Endothelial cell of umbilical vein (primary cell): ENCODE results near the gene LRIG1. TPM values are rescaled to one million over a fixed set of nuclear protein-coding genes. Genes with fewer than 3 reads are reported as not detected.

Experiments used
- BruUV-seq: library from RNA; stranded (reverse); fragments of 400-500 nt; replicated peaks from 2 replicates; lab custom pipeline; 2021; lab: Mats Ljungman, UMichigan
- CTCF ChIA-PET: fragments of 300-600, 350-600 bp; sonication (Branson Sonifier 250); formaldehyde crosslinking; loops from one replicate; lab custom pipeline; 2021; ENCODE audit warnings: antibody characterized with exemption, inconsistent platforms; lab: Charles Lee
- POLR2A ChIA-PET: fragments of 300-600, 350-600 bp; sonication (Branson Sonifier 250); formaldehyde crosslinking; loops from one replicate; lab custom pipeline; 2021; ENCODE audit warnings: antibody characterized with exemption, inconsistent platforms; lab: Charles Lee
- DNase-seq: peaks from one replicate; pipeline ENCODE4 v3.0.0-alpha.2; 2011; ENCODE audit warnings: low read depth, low spot score
- FAIRE-seq: peaks from 2 replicates; lab custom pipeline; 2011; peaks lifted over from hg19 to GRCh38; lab: Jason Lieb, UNC
- H2AFZ ChIP-seq: 2 replicates; pipeline ENCODE4 v1.6.0; 2012; ENCODE audit warnings: low read depth, low read length, control low read depth, inconsistent platforms
- H3K27ac ChIP-seq: 2 replicates; pipeline ENCODE4 v1.5.1; 2011; ENCODE audit warnings: low read depth, mild to moderate bottlenecking, control low read depth, low read length, moderate library complexity; ENCODE audit not compliant: insufficient read depth
- H3K27me3 ChIP-seq, 2 experiments: 2 replicates each; pipeline versions ENCODE4 v1.6.0 to v1.6.1; 2011; ENCODE audit warnings: low read length in 2 of 2, mixed read lengths in 1 of 2; ENCODE audit not compliant: control insufficient read depth in 2 of 2, insufficient read depth in 2 of 2
- H3K36me3 ChIP-seq, 2 experiments: 2 replicates in 1 of 2; 3 replicates in 1 of 2; pipeline ENCODE4 v1.5.1; 2011; ENCODE audit warnings: low read length in 2 of 2, mild to moderate bottlenecking in 1 of 2, moderate library complexity in 1 of 2; ENCODE audit not compliant: control insufficient read depth in 2 of 2, insufficient read depth in 2 of 2; ENCODE audit errors: extremely low read depth in 1 of 2
- H3K4me1 ChIP-seq: 3 replicates; pipeline ENCODE4 v1.5.1; 2011; ENCODE audit warnings: mild to moderate bottlenecking, low read length; ENCODE audit not compliant: control insufficient read depth, insufficient read depth; ENCODE audit errors: extremely low read depth
- H3K4me2 ChIP-seq: 2 replicates; pipeline ENCODE4 v1.6.1; 2011; ENCODE audit warnings: low read length, control low read depth, mixed read lengths; ENCODE audit not compliant: insufficient read depth
- H3K4me3 ChIP-seq, 3 experiments: fragments of 200-600 bp in 1 of 3; sonication (generic), shearing (Covaris generic) in 1 of 3; replicated peaks in 1 of 3; 2 replicates each; pipeline ENCODE4 v1.5.1; 2011 to 2016; ENCODE audit warnings: control low read depth in 3 of 3, low read length in 3 of 3, mild to moderate bottlenecking in 2 of 3, inconsistent platforms in 1 of 3, low read depth in 1 of 3, moderate library complexity in 1 of 3; ENCODE audit not compliant: insufficient read depth in 1 of 3
- H3K79me2 ChIP-seq: 2 replicates; pipeline ENCODE4 v1.6.0; 2012; ENCODE audit warnings: low read length, inconsistent platforms; ENCODE audit not compliant: control insufficient read depth, insufficient read depth
- H3K9ac ChIP-seq: replicated peaks from 2 replicates; pipeline ENCODE3; 2011; ENCODE audit warnings: low read length, control low read depth; ENCODE audit not compliant: insufficient read depth; ENCODE audit errors: extremely low read depth
- H3K9me1 ChIP-seq: replicated peaks from 3 replicates; pipeline ENCODE4 v1.6.0; 2011; ENCODE audit warnings: mild to moderate bottlenecking, low read length; ENCODE audit not compliant: control insufficient read depth, insufficient read depth; ENCODE audit errors: extremely low read depth
- H3K9me3 ChIP-seq: replicated peaks from 2 replicates; pipeline ENCODE4 v1.5.1; 2012; ENCODE audit warnings: low read length, inconsistent platforms; ENCODE audit not compliant: control insufficient read depth, insufficient read depth
- H4K20me1 ChIP-seq: replicated peaks from 2 replicates; pipeline ENCODE3; 2011; ENCODE audit warnings: mild to moderate bottlenecking, low read length; ENCODE audit not compliant: control insufficient read depth, insufficient read depth; ENCODE audit errors: extremely low read depth
- EZH2 ChIP-seq: IDR thresholded peaks from 2 replicates; pipeline ENCODE4 v1.6.1; 2012; ENCODE audit warnings: borderline replicate concordance, low read depth, mild to moderate bottlenecking, moderate library complexity, low read length, inconsistent platforms; ENCODE audit not compliant: severe bottlenecking
- FOS ChIP-seq: IDR thresholded peaks from 2 replicates; pipeline ENCODE4 v1.6.1; 2011; ENCODE audit warnings: mild to moderate bottlenecking, low read length, moderate library complexity, borderline replicate concordance; ENCODE audit not compliant: insufficient read depth
- GATA2 ChIP-seq: IDR thresholded peaks from 2 replicates; pipeline ENCODE4 v1.7.0; 2011; ENCODE audit warnings: low read depth, mild to moderate bottlenecking, moderate library complexity, mixed read lengths, low read length; ENCODE audit not compliant: insufficient read length, insufficient read depth
- JUN ChIP-seq: IDR thresholded peaks from 2 replicates; pipeline ENCODE4 v1.6.1; 2011; ENCODE audit warnings: borderline replicate concordance, low read depth; ENCODE audit not compliant: insufficient read length, insufficient read depth
- MYC ChIP-seq: IDR thresholded peaks from one replicate; pipeline ENCODE4 v1.6.1; 2011; ENCODE audit warnings: mild to moderate bottlenecking, low read depth, low read length
- POLR2A ChIP-seq: IDR thresholded peaks from 2 replicates; pipeline ENCODE4 v1.6.1; 2012; ENCODE audit warnings: low read depth, mild to moderate bottlenecking, control low read depth, low read length
- POLR2AphosphoS5 ChIP-seq: IDR thresholded peaks from 2 replicates; pipeline ENCODE4 v1.6.1; 2012; ENCODE audit warnings: low read depth, mild to moderate bottlenecking, control low read depth, low read length, moderate library complexity; ENCODE audit not compliant: insufficient read depth
- dilution Hi-C: fragments of 300-500 bp; cut with MboI; formaldehyde crosslinking; loops from one replicate; pipeline ENCODE4 v1.15.0; 2019; ENCODE audit warnings: low sequenced_read_pairs; ENCODE audit not compliant: extremely low pct_ligation_motif_present
- intact Hi-C: fragments of 100-400 bp; cut with micrococcal nuclease; formaldehyde crosslinking; loops from one replicate; pipeline ENCODE4 v1.10.0; 2022
- polyA plus RNA-seq, 4 experiments: library from polyadenylated mRNA; depleted of rRNA in 3 of 4; stranded (reverse) in 3 of 4; unstranded in 1 of 4; fragments of >200 nt; gene quantifications; 2 replicates each; pipeline versions ENCODE4 v1.2.1 to v1.2.3, GENCODE V29; 2011 to 2012; ENCODE audit warnings: missing spikeins in 1 of 4
- total RNA-seq: library from RNA; stranded (reverse); gene quantifications from 2 replicates; pipeline ENCODE4 v1.2.3, GENCODE V29; 2021
- TF ChIP-seq, protein P1 (sequence below), 2 donors: IDR thresholded peaks; 1 replicate in 1 of 2; 2 replicates in 1 of 2; pipeline ENCODE4 v1.5.1; 2011; ENCODE audit warnings: low read length in 2 of 2, mild to moderate bottlenecking in 2 of 2, moderate library complexity in 2 of 2, control low read depth in 1 of 2, inconsistent platforms in 1 of 2, low read depth in 1 of 2; ENCODE audit not compliant: insufficient read depth in 1 of 2; ENCODE audit errors: extremely low read depth in 1 of 2
- TF ChIP-seq, protein P2 (sequence below): IDR thresholded peaks from 2 replicates; pipeline ENCODE4 v1.6.1; 2011; ENCODE audit not compliant: insufficient read depth, insufficient read length

The LRIG1 gene
- total and polyA plus RNA-seq, 2 donors (not counting 3 experiments of a cell fraction or from before 2014, with no cell fraction given), result 50.3 to 52.2 TPM

DNA sequence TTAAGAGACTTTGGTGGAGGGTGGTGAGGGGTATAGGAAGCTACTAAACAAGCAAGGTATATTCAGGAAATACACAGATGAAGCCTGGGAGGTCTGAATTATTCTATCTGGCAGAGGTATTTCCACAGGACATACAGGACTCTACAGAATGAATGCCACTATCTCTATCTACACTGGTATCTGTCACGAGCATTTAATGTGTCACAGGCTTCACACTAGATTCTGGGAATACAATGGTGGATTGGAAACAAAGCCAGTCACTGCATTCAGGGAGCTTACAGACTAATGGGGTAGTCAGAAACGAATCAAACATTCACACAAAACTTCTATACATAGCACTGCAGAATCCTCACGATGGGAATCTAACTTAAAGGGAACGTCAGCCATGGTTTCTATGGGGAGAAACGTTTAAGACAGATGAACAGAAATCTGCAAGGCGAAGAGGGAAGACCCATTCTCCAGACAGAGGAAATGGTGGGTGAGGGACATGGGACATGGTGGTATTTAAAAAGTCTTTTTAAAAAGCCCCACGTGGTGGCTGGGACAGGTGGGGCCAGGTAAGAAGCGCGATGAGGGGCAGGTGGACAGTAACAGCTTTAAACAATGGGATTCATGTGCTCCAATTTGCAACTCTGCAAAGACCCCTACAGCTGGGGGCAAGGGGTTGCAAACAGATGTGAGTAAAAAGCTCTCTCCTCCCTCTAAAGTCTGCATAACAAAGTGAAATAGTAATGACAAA is 16.5 kb downstream of the LRIG1 start:
- Histone ChIP-seq H3K9me1 (no peaks in the 10 kb centered on the region), H2AFZ (no peak overlapping the region), H3K9me3 (no peaks in the 10 kb centered on the region), H3K4me3 (no peak overlapping the region), H3K4me2 (no peak overlapping the region), H3K36me3 (no peaks in the 10 kb centered on the region), H3K27me3 (no peaks in the 10 kb centered on the region), H3K9ac (no peak overlapping the region), H3K4me1 (peaks cover 38% of the 10 kb centered on the region), H3K27ac (no peak overlapping the region), H4K20me1 (no peaks in the 10 kb centered on the region), H3K79me2 (peaks cover 67% of the 10 kb centered on the region)
- DNase-seq, result no peak
- CTCF ChIA-PET, result interaction anchor here (1.3 to 2.4 kb wide), 4 partner anchors 7 to 76 kb away, joined by 4 to 23 read pairs (median 11); no protein-coding TSS in a partner anchor
- TF ChIP-seq FOS (no peak), MYC (no peak), POLR2A (no peak), GATA2 (no peak)
- no TSS peak for BruUV-seq
- intact Hi-C loops (no loop called here), dilution Hi-C loops (no loop called here)
- POLR2A ChIA-PET, result interaction anchor here (0.7 kb wide), 1 partner anchor 87 kb away, joined by 3 read pairs; no protein-coding TSS in a partner anchor
- no peak for FAIRE-seq

DNA sequence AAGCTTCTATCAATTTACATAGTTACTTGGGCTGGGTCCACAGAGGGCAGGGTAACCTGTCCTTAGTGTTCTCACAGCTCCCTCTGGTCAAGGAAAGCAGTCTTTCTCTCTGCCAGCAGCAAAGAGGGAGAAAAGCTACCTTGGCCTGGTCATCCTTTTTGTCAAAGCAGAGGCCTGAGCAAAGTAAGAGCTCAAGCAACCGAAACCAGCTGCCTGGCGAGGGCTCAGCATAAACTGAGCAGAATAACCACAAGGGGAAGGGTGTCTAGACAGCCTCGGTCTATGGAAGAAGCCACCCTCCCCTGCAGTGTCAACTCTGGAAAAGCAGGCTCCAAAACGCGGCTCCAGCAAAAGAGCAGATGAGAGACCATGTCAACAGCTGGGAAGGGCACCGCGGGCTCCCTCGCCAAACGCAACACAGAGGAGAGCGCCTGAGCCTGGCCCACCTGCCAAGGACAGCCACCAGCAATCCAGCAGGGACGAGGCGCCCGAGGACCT is 17.4 kb downstream of the LRIG1 start:
- intact Hi-C loops, result no loop called here
- FAIRE-seq (no peak), DNase-seq (no peak)
- no peaks in the 10 kb centered on the region for H3K9me3 ChIP-seq
- H2AFZ ChIP-seq, result no peak overlapping the region
- H3K27ac ChIP-seq, result peak overlapping the region; percentile 28
- H3K27me3 ChIP-seq, result no peaks in the 10 kb centered on the region
- CTCF ChIA-PET, result interaction anchor here (0.8 to 2.4 kb wide), 8 partner anchors 8 to 339 kb away, joined by 3 to 23 read pairs (median 4); no protein-coding TSS in a partner anchor
- no peak overlapping the region for H3K4me2 ChIP-seq
- peaks cover 68% of the 10 kb centered on the region for H3K79me2 ChIP-seq
- BruUV-seq, result no TSS peak
- no peak for TF ChIP-seq POLR2AphosphoS5
- TF ChIP-seq JUN, result no peak
- TF ChIP-seq, protein P1, sequence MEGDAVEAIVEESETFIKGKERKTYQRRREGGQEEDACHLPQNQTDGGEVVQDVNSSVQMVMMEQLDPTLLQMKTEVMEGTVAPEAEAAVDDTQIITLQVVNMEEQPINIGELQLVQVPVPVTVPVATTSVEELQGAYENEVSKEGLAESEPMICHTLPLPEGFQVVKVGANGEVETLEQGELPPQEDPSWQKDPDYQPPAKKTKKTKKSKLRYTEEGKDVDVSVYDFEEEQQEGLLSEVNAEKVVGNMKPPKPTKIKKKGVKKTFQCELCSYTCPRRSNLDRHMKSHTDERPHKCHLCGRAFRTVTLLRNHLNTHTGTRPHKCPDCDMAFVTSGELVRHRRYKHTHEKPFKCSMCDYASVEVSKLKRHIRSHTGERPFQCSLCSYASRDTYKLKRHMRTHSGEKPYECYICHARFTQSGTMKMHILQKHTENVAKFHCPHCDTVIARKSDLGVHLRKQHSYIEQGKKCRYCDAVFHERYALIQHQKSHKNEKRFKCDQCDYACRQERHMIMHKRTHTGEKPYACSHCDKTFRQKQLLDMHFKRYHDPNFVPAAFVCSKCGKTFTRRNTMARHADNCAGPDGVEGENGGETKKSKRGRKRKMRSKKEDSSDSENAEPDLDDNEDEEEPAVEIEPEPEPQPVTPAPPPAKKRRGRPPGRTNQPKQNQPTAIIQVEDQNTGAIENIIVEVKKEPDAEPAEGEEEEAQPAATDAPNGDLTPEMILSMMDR (IDR thresholded peaks at IDR 0.05; ENCODE audit: extremely low read depth in 1 of 2, insufficient read depth in 1 of 2, low read depth in 1 of 2, low read length in 2 of 2), result no peak
- no peak for TF ChIP-seq POLR2A
- no peak for TF ChIP-seq EZH2
- no peak for TF ChIP-seq MYC
- TF ChIP-seq, protein P2, sequence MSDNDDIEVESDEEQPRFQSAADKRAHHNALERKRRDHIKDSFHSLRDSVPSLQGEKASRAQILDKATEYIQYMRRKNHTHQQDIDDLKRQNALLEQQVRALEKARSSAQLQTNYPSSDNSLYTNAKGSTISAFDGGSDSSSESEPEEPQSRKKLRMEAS, result no peak
- TF ChIP-seq GATA2, result no peak
- no peak for TF ChIP-seq FOS
- no peaks in the 10 kb centered on the region for H4K20me1 ChIP-seq
- H3K4me3 ChIP-seq, result no peak overlapping the region
- dilution Hi-C loops, result no loop called here
- H3K9me1 ChIP-seq, result no peaks in the 10 kb centered on the region
- no peak overlapping the region for H3K9ac ChIP-seq
- POLR2A ChIA-PET, result no interaction called here
- H3K4me1 ChIP-seq, result peaks cover 38% of the 10 kb centered on the region
- no peaks in the 10 kb centered on the region for H3K36me3 ChIP-seq
